Loucy (cell line): ENCODE data around the gene METTL5.

Source experiments
- H2AFZ ChIP-seq: fragments of 200-600 bp; sonication (generic); 2 replicates; pipeline ENCODE4 v1.6.0; 2016; ENCODE audit warnings: antibody characterized with exemption, mild to moderate bottlenecking, low read length, moderate library complexity
- H3F3A ChIP-seq: fragments of 200-600 bp; 2 replicates; pipeline ENCODE4 v1.6.0; 2016; ENCODE audit warnings: antibody characterized with exemption, low read depth, mild to moderate bottlenecking
- H3K27me3 ChIP-seq: fragments of 200-600 bp; sonication (generic); 2 replicates; pipeline ENCODE4 v1.6.1; 2014; ENCODE audit warnings: low read length, mild to moderate bottlenecking; ENCODE audit not compliant: insufficient read depth, poor library complexity, severe bottlenecking
- H3K36me3 ChIP-seq: fragments of 200-600 bp; sonication (generic); 2 replicates; pipeline ENCODE4 v1.6.1; 2016; ENCODE audit warnings: low read length; ENCODE audit not compliant: insufficient read depth
- H3K4me1 ChIP-seq: fragments of 200-600 bp; sonication (generic); 2 replicates; pipeline ENCODE4 v1.5.1; 2014; ENCODE audit warnings: low read length, mild to moderate bottlenecking; ENCODE audit not compliant: insufficient read depth, poor library complexity, severe bottlenecking
- H3K4me2 ChIP-seq: fragments of 200-600 bp; sonication (generic); 2 replicates; pipeline ENCODE4 v1.6.0; 2014; ENCODE audit warnings: antibody characterized with exemption, low read length, low read depth, mild to moderate bottlenecking; ENCODE audit not compliant: poor library complexity, severe bottlenecking
- H3K4me3 ChIP-seq: fragments of 200-600 bp; sonication (generic); 2 replicates; pipeline ENCODE4 v1.5.1; 2014; ENCODE audit warnings: low read length, mild to moderate bottlenecking, mixed read lengths; ENCODE audit not compliant: poor library complexity, severe bottlenecking
- H3K79me2 ChIP-seq: fragments of 200-600 bp; sonication (generic); 2 replicates; pipeline ENCODE4 v1.6.1; 2014; ENCODE audit warnings: low read length; ENCODE audit not compliant: insufficient read depth
- H3K9ac ChIP-seq: fragments of 200-600 bp; sonication (generic); 2 replicates; pipeline ENCODE4 v1.6.0; 2014; ENCODE audit warnings: mild to moderate bottlenecking, low read depth, low read length, moderate library complexity; ENCODE audit not compliant: poor library complexity, severe bottlenecking
- H3K9me2 ChIP-seq: fragments of 200-600 bp; sonication (generic); replicated peaks from 2 replicates; pipeline ENCODE4 v1.6.1; 2016; ENCODE audit warnings: low read depth, low read length, mixed read lengths
- H3K9me3 ChIP-seq: fragments of 200-600 bp; sonication (generic); 2 replicates; pipeline ENCODE4 v1.6.1; 2014; ENCODE audit warnings: mild to moderate bottlenecking, antibody characterized with exemption, low read length, low read depth; ENCODE audit not compliant: insufficient read depth
- H4K20me1 ChIP-seq: fragments of 200-600 bp; sonication (generic); 2 replicates; pipeline ENCODE4 v1.6.0; 2014; ENCODE audit warnings: antibody characterized with exemption, low read length, mild to moderate bottlenecking; ENCODE audit not compliant: insufficient read depth, poor library complexity, severe bottlenecking
- EZH2phosphoT487 ChIP-seq: fragments of 200-600 bp; IDR thresholded peaks from 2 replicates; pipeline ENCODE4 v1.6.1; 2018; ENCODE audit warnings: antibody characterized with exemption, mild to moderate bottlenecking, moderate library complexity, borderline replicate concordance
- TF ChIP-seq, protein P1 (sequence below): fragments of 200-600 bp; sonication (generic); conservative IDR thresholded peaks from 2 replicates; pipeline ENCODE4 v1.5.1; 2014; ENCODE audit warnings: mild to moderate bottlenecking, antibody characterized with exemption, low read length

The METTL5 gene

DNA sequence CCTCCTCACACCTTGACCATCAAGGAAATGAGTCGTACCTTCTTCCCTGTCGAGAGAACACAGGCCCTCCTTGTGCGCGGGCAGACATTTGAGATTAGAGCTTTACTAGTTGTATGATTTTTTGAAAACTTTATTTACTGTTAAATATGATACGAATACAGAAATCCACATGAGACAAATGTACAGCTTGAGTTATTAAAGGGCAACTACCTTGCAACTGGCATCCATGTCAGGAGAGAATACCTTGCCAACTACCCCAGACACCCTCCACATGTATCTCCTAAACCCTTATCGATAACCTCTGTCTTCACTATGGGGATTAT lies 62.8 kb downstream of the METTL5 start:
- no peaks in the 10 kb centered on the region for H3K36me3 ChIP-seq
- no peaks in the 10 kb centered on the region for H3K27me3 ChIP-seq
- no peak overlapping the region for H3K4me2 ChIP-seq
- H3K9me3 ChIP-seq: no peaks in the 10 kb centered on the region
- H4K20me1 ChIP-seq: no peaks in the 10 kb centered on the region
- H3K9me2 ChIP-seq: no peaks in the 10 kb centered on the region
- peaks cover 12% of the 10 kb centered on the region for H3K4me1 ChIP-seq
- H3K4me3 ChIP-seq: no peak overlapping the region
- H3K79me2 ChIP-seq: no peaks in the 10 kb centered on the region
- TF ChIP-seq, protein P1, sequence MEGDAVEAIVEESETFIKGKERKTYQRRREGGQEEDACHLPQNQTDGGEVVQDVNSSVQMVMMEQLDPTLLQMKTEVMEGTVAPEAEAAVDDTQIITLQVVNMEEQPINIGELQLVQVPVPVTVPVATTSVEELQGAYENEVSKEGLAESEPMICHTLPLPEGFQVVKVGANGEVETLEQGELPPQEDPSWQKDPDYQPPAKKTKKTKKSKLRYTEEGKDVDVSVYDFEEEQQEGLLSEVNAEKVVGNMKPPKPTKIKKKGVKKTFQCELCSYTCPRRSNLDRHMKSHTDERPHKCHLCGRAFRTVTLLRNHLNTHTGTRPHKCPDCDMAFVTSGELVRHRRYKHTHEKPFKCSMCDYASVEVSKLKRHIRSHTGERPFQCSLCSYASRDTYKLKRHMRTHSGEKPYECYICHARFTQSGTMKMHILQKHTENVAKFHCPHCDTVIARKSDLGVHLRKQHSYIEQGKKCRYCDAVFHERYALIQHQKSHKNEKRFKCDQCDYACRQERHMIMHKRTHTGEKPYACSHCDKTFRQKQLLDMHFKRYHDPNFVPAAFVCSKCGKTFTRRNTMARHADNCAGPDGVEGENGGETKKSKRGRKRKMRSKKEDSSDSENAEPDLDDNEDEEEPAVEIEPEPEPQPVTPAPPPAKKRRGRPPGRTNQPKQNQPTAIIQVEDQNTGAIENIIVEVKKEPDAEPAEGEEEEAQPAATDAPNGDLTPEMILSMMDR: no peak
- TF ChIP-seq EZH2phosphoT487: no peak
- no peak overlapping the region for H3K9ac ChIP-seq
- no peaks in the 10 kb centered on the region for H3F3A ChIP-seq
- H2AFZ ChIP-seq: no peak overlapping the region
